Islet of Langerhans (tissue), 1 donor: ENCODE results near the gene PRR5L.

Experiments
- FAIRE-seq: peaks from one replicate; lab custom pipeline; 2011; peaks lifted over from hg19 to GRCh38; lab: Jason Lieb, UNC

The PRR5L gene

DNA sequence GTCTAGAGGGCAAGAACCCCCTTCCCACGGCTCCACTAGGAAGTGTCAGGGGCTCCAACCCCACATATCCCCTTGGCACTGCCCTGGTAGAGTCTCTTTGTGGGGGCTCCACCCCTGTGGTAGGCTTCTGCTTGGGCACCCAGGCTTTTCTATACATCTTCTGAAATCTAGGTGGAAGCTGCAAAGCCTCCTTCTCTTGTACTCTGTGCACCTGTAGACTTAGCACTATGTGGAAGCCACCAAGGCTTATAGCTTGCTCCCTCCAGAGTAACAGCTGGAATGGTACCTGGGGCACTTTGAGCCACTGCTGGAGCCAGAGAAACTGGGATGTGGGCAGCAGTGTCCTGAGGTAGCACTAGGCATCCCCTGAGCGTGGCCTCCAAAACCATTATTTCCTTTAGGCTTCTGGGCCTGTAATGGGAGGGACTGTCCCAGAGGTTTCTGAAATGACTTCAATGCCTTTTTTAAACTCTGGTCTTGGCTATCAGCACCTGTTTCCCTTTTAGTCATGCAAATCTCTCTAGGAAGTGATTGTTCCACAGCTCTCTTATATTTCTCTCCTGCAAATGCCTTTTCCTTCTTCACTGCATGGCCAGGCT lies 145.6 kb downstream of the PRR5L start:
- no peak for FAIRE-seq

DNA sequence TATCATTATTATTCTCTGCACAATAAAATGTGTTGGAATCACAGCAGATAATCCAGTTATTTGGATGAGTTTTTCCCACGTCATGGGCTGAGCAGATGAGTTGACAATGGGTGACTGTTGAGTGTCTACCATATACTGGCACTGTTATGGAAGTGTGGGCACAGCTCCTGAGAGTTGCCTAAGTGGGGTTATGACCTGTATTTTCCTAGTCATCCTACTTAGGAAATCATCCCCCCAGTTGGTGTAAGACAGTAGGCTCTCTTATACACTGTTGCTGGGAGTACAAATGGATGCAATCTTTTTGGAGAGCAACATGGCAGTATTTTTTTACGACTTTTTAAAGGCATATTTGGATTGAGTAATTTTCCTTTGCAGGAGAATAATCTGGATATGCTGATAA lies 147.6 kb downstream of the PRR5L start:
- no peak for FAIRE-seq

DNA sequence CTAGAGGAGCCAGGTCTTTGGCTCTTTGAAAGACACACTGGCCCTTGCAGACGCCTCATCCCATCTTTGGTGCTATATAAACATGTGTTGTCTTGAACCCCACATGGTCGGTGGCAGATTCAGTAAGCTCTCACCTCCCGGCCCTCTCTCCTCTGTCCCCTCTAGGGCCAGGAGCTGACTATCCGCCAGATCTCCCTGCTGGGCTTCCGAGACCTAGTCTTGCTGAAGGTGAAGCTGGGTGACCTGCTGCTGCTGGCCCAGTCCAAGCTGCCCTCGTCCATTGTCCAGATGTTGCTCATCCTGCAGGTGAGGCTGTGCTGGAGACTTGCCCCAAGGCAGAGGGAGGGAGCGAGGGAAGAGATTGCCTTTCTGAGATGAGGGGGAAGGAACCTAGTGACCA lies 150.0 kb downstream of the PRR5L start:
- no peak for FAIRE-seq

DNA sequence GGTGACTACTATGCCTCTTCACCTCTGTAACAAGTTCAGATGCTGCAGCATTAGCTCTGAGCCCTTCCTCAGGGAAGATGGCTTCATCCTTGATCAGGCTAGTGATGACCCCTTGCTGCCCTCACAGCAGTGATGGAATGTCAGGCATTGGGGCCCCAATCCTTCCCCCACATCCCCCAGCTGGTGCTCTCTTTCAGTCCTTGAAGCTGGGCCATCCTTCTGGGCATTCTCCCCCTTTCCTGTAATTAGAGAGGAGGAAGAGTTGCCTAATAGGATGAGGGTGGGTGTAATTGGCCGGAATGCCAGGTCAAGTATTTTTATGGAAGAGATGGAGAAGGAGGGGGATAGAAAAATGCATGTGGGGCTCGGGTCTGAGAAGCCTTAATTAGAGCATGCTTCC lies 151.4 kb downstream of the PRR5L start:
- no peak for FAIRE-seq

DNA sequence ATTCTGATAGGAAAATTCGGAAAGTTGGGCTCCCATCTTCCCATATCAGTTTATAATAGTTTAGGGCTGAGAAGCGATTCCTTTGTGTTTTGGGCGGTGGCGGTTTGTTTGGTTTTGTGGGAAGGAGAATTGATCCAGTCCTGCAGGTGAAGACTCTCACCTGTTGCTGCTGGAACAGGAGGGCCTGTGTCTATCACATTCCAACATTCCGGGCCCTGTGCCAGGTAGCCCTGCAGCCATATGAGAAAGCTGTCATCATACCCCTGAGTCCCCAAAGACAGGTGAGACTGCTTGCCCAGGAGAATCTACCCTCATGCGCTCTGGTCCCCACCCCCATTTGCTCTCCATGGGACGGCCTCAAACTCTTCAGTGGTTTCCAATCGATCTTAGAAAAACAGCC lies 151.9 kb downstream of the PRR5L start:
- no peak for FAIRE-seq

DNA sequence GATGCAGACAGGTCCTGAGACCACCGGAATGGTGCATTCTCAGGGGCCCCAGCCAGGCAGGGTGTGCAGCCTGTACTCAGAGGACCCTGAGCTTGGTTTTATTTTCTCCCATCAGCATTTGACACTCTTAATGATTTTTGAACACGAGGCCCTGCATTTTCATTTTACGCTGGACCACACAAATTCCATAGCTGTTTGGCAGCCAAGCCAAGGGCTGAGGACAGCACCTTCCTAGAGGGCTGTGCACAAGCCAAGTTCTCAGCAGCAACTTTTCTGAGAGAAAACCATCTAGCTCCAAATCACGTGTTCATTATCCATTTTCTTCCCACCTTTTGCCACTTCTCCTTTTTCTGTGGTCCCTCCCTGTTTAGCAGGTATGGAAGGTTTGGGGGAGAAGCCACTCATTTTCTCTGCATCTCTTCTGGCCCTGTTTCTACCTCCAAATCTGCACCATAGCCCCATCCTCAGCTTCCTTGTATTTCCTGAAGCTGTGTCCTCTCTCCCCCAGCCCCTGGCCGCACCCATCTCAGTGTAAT lies 153.5 kb downstream of the PRR5L start:
- FAIRE-seq = no peak

DNA sequence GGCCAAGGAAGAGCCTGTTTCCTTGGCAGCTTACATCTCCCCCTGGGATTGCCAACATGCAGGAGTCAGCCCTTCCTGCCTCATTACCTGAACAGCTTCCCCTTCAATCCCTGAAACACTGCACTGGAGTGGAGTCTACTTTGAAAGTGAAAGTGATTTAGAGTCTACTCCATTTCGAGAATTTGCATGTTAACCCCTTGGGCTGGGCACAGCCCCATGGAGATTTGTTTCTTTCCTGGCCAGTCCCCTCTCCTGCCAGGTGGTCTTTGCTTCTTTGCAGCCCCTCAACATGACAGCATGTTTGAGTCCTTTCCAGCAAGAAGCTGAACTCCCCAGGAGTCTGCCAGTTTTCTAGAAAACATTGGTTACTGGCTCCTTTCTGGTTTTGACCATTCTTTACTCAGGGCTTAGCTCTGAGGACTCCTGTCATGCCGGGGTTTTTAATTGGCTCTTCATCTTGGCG lies 154.1 kb downstream of the PRR5L start:
- FAIRE-seq = no peak

DNA sequence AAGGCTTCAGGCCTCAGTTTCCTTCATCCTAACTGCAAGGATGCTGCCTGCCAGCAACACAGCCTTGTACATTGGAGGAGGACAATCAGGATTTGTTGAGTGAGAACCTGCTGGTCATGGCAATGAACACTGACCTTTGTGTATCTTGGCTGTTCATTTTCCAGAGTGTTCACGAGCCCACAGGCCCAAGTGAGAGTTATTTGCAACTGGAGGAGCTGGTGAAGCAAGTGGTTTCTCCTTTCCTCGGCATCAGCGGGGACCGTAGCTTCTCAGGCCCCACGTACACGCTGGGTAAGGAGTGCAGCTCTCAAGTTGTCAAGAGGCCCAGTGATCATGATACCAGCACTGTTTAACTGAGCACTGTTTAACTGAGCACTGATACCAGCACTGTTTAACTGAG lies 155.0 kb downstream of the PRR5L start:
- no peak for FAIRE-seq

DNA sequence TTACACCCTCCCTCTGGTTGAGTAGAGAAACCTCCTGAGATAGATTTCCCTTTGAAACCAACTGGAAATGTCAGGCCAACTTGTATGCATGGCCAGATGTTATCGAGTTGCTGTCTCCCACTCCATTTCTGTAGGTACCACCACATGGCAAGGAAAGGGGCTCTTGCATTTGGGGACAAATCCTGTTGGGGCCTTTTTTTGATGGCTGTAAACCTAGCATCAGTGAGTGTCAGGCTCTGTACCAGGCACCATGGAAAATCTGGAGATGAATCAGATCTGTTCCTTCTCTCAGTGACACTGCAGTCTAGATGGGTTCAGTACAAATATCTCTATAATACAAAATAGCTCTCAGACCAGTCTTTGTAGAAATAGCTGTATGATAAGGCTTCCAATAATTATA lies 155.6 kb downstream of the PRR5L start:
- no peak for FAIRE-seq

DNA sequence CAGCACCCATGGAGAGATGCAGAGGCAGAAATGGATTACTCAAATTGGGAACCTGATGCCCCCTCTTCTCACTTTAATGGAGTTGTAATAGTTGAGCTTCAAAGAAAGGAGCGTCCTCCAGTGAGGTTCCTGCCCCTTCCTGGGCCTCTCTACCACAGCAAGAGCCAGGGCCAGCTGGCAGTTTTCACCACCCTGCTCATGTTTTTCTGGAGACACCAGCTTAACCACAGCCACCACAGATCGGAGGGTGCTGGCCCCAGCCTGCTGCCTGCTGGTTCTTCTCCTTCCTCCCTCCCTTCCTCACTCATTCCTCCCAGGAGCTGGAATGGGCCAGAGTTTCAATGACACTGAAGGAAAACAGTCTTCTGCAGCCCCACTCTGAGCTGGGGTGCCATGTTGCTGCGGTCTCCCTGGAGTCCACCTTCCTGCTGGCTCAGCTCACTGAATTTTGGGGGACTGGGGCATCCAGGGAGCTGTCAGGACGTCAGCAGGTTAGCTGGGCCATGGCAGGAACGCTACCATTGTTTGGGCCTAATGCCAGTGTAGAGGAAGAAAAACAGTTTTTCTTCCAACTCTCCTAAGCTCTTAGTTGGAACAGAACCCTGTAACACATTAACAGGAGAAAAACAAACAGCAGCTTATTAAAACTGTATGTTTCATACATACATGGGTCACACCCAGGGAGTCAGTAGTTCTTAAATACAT lies 156.3 kb downstream of the PRR5L start:
- no peak for FAIRE-seq

DNA sequence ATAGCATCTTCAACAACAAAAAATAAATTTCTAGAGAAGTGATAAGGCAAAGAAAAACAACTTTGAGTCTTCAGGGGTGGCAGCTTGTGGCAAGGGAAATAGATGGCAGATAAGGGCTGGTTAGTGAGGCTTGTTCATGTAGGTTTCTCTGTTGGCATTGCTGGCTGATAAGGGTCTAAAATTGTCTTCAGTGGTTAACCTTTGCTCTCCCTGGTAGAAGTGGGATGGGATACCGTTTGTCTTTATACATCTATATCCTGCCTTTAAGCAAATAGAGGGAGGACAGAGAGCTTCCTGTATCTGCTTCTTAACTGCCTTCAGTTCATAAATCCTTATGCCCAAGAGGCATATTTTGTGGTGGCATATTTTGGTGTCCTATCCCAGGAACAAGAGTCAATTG lies 156.9 kb downstream of the PRR5L start:
- no peak for FAIRE-seq

DNA sequence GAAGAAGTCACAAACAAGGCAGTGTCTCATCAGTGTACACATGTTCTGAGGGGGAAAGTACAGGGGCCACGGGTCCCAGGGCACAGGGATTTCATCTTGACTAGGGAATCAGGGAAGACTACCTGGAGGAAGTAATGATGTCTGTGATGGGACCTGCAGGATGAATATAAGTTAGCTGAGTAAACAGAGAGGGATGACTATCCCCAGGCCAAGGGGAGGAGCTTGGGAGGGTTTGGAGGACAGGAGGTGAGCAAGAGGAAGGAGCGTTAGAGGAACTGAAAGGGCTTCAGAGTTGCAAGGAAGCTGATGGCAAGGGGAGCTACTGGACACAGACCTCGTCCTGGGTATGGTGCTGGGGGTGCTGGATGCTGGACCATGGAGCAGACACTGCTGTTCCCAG lies 157.6 kb downstream of the PRR5L start:
- FAIRE-seq = no peak

DNA sequence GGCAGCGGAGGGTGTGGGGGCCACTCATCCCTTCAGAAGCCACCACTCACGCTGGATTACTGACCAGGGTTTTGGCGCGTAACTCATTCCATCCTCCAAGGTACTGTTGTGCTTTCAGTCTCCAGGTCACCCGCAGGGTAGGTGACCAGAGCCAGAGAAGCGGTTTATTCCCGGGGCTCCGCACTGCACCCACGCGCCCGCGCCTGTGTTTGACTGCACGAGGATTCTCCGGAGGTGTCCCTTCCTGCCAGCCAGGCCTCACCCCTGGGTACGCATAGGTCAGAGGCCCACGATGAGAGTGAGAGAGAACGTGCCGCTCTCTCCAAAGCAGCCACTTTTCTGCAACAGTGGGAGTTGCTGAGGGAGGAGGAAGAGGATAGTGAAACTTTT lies 158.5 kb downstream of the PRR5L start:
- FAIRE-seq = no peak

DNA sequence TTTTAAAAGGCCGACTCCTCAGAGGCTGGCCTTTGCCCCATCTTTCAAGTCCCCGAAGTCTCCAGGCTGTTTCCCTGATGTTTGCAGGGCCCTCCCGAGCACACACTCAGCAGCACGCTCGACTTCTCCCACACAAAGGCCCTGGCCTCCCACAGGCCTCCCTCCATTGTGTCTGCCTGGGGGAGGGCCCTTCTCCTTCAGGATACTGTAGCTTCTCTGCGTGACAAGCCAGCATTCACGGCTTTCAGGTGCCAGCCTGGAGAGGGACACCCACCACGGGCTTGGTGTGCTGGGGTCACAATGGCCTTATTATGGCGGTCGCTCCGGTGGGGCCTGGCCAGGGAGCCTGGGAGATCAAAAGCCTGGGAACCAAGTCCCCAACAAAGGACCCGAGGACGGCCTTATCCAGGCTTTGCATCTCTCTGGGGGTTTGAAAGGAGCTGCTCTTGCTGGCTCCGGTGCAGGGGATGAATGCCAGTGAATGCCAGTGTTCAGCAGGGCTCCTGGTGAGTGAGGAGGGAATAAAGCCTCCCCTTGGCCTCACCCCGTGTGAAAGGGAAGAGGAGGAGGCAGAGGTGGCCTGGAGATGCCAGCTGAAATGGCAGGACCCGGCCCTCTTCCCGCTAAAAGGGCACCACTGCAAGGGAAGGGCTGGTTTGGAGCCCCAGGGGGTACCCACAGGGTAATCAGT lies 159.0 kb downstream of the PRR5L start:
- no peak for FAIRE-seq

DNA sequence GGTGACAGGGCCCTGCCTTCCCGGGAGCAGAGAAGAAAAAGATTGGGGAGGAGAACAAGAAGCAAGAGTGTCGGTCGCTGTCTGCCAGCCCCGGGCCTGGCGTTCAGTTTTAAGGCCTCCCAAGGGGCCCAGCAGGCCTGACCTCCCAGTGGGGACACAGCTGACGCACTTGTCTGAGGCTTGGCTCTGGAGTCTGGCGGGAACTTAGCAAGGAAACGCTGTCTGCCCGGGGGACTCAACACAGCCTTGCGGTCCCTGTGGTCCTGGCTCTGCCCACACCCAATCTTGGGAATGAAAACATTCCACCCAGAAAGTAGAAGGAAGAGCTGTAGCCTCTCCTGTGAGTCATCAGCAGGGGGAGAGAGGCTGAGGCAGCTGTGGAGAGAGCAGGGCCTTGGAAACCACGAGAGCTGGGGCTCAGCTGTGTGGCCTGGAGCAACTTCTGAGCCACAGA lies 159.6 kb downstream of the PRR5L start:
- no peak for FAIRE-seq

DNA sequence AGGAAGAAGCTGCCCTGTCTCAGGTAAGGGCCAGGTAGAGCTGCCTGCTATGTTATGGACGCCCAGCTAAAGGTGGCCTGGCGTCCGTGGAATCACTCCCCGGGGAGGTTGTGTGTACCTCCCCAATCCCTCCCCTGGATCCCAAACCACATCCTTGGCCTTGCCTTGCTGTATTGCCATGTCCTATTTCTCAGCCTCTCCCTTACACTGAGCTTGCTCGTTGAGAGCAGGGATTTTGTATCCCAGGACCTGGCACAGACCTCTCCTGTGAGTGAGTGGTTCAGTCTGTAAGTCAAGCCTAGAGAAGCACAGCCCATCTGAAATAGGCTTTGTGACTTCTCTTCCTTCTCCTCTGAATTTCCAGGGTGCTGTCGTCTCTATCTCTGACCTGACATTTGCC lies 160.1 kb downstream of the PRR5L start:
- no peak for FAIRE-seq

DNA sequence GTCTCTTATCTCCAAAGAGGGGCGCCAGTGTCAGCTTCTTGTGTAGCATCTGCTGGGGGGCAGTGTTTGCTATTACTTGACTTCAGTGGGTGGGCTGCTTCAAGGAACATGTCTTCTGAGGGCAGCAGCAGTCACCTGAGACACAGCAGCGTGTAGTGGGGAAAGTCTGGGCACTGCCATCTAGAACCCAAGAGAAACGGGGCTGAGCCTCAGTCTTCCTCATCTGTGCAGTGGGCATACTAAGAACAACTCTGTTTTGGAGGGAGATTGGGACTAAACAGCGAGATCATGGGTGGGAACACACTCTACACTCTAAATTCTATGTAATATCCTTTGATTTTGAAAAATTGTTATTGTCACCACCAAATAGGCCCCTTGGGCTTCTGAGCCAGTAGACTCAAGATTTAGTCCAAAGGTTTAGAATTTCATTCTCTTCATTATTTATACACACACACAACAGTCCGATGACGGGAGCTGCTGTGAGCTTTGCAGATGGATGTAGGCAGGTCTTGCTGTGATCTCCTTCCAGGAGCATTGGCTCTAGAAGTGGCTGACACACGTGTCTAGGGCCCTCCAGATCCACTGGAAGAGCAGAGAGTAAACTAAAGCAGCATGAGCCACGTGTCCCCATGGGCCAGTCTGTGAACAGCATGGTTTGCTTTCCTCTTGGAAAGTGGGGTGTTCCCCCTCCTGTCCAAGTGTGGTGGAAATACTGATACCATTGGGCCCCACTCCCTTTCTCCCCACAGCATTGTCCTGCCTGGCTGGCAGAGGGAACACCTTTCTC lies 162.2 kb downstream of the PRR5L start:
- no peak for FAIRE-seq

DNA sequence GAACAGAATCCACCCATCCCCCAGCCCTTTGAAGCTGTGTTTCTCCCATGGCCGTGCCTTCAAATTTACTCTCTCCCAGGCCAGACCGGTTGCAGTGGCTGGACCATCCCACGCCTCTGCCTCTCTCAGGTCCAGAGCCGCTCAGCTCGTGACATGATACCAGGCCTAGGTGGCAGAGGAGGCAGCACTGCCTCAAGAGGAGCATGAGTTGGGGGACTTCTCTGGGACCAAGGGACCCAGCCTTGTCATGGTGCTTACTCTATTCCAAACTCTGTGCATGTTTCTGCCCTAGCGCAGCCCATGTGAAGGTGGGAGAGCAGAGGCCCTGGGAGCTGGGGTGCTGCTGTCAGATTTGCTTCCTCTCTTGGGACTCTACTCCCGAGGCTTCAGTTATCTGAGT lies 163.0 kb downstream of the PRR5L start:
- no peak for FAIRE-seq

DNA sequence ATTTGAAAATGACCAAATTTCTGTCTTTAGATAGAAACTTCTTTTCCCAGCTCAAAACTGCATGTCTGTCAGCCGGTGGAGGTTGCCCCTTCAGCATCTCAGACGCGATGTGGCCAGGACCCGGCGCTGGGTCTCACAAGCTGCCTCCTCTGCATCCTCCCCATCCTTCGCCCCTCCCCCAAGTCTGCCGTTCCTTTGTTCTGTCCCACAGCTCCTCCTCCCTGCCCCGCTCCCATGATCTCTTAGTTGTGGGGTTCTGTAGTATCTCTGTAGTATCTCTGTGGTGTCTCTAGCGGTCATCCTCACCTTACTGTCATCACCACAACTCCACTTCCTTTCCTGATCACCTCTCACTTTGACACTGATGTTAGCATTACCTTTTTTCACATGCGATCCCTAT lies 164.1 kb downstream of the PRR5L start:
- FAIRE-seq = no peak

DNA sequence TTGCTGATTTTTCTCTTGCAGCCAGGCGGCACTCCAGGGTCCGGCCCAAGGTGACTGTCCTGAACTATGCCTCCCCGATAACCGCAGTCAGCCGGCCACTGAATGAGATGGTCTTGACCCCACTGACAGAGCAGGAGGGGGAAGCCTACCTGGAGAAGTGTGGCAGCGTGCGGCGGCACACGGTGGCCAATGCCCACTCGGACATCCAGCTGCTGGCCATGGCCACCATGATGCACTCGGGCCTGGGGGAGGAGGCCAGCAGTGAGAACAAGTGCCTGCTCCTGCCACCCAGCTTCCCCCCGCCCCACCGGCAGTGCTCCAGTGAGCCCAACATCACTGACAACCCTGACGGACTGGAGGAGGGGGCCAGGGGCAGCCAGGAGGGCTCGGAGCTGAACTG lies 166.2 kb downstream of the PRR5L start:
- FAIRE-seq = no peak

DNA sequence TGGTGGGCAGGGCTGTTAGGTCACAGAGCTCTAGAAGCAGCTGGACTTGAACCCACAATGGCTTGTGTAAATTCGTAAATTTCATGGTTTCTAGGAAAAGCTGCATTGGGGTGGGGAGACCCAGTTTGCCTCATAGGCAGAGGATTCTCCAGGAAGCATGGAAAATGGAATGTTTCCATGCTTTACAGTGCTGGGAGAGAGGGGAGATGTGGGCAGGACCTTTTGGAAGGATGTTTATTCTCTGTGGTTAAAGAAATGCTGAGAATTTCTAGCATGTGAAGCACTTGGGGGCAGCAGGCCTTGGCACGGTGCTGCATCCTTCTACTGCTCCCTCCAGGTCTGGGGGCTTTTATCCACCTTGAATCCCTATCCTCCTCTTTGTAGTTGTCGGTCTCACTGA lies 167.7 kb downstream of the PRR5L start:
- no peak for FAIRE-seq

DNA sequence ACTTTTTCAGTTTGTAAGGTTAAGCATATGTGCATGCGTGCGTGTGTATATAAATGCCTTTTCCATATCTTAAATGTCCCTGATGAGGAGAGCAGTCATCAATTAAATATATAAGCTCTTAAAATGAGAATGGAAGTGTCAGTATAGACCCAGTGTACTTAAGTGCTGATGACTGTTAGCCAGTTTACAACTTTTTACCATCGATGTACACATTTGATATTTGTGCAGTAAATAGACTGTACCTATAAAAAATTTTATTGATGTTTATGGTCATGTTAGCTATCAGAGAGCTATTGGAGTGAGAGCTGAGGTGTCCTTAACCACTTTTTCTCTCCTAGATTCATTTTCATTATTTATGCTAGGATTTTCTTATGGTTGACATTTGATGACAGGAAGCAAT lies 168.6 kb downstream of the PRR5L start:
- no peak for FAIRE-seq
